HFFc6 (cell line): Measurements from ENCODE around the gene RIN2. TPM values are rescaled to one million over a fixed set of nuclear protein-coding genes. Genes with fewer than 3 reads are reported as not detected.

ENCODE experiments used
- DNase-seq: peaks from one replicate; pipeline ENCODE4 v3.0.0-alpha.2; 2018
- H3K27ac Mint-ChIP-seq: 2 replicates; pipeline ENCODE4 v1.8.0; 2020; ENCODE audit warnings: mild to moderate bottlenecking, mixed read lengths
- H3K27me3 Mint-ChIP-seq: 2 replicates; pipeline ENCODE4 v1.8.0; 2021; ENCODE audit warnings: mild to moderate bottlenecking, moderate library complexity, mixed read lengths; ENCODE audit not compliant: insufficient read depth
- H3K36me3 Mint-ChIP-seq: 2 replicates; pipeline ENCODE4 v1.8.0; 2021; ENCODE audit warnings: low read depth, mixed read lengths
- H3K4me1 Mint-ChIP-seq: 2 replicates; pipeline ENCODE4 v1.8.0; 2020; ENCODE audit warnings: low read depth, mixed read lengths
- H3K4me3 Mint-ChIP-seq: 2 replicates; pipeline ENCODE4 v1.8.0; 2020; ENCODE audit warnings: mild to moderate bottlenecking, moderate library complexity, mixed read lengths
- H3K9me3 Mint-ChIP-seq: 2 replicates; pipeline ENCODE4 v1.8.0; 2020; ENCODE audit warnings: mild to moderate bottlenecking, mixed read lengths
- total RNA-seq, 6 experiments: library from RNA; stranded (reverse); fragmentation: NEBNext Ultra II Directional; extraction: Animal tissue kit (Norgen Biotek cat#: 25700); gene quantifications; 2 replicates in 1 of 6; 3 replicates in 5 of 6; pipeline ENCODE4 v1.2.3, GENCODE V29; 2021
- TF ChIP-seq, protein P1 (sequence below): fragments of 200-600 bp; sonication (generic); IDR thresholded peaks from 2 replicates; pipeline ENCODE4 v1.5.0; 2021; ENCODE audit warnings: antibody characterized with exemption, mild to moderate bottlenecking

The RIN2 gene
- total RNA-seq, 6 experiments from 2014 or later: 41.0 to 44.0 (median 43.5) TPM

DNA sequence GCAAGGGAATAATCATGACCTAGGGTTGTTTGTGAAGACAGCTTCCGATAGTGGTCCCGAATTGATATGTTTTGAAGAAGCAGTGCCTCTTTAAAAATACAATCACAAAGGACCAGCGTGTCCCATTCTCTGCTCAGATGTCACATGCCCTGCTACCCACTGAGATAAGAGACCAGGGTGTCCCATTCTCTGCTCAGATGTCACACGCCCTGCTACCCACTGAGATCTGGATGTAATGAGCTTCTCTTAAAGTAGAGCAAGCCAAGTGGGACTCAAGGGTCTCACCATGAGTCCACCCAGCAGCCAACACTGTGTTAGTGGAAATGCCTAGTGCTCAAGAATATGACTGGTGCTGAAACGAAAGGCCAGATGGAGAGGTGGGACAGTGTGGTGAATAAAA is 22.2 kb downstream of the RIN2 start:
- TF ChIP-seq, protein P1, sequence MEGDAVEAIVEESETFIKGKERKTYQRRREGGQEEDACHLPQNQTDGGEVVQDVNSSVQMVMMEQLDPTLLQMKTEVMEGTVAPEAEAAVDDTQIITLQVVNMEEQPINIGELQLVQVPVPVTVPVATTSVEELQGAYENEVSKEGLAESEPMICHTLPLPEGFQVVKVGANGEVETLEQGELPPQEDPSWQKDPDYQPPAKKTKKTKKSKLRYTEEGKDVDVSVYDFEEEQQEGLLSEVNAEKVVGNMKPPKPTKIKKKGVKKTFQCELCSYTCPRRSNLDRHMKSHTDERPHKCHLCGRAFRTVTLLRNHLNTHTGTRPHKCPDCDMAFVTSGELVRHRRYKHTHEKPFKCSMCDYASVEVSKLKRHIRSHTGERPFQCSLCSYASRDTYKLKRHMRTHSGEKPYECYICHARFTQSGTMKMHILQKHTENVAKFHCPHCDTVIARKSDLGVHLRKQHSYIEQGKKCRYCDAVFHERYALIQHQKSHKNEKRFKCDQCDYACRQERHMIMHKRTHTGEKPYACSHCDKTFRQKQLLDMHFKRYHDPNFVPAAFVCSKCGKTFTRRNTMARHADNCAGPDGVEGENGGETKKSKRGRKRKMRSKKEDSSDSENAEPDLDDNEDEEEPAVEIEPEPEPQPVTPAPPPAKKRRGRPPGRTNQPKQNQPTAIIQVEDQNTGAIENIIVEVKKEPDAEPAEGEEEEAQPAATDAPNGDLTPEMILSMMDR: no peak
- H3K4me1 Mint-ChIP-seq: peaks cover 28% of the 10 kb centered on the region
- DNase-seq: no peak
- H3K27me3 Mint-ChIP-seq: no peaks in the 10 kb centered on the region; the same call in 1 of the 2 replicates
- no peak overlapping the region for H3K4me3 Mint-ChIP-seq
- H3K36me3 Mint-ChIP-seq: no peaks in the 10 kb centered on the region
- H3K9me3 Mint-ChIP-seq: no peaks in the 10 kb centered on the region
- H3K27ac Mint-ChIP-seq: no peak overlapping the region

DNA sequence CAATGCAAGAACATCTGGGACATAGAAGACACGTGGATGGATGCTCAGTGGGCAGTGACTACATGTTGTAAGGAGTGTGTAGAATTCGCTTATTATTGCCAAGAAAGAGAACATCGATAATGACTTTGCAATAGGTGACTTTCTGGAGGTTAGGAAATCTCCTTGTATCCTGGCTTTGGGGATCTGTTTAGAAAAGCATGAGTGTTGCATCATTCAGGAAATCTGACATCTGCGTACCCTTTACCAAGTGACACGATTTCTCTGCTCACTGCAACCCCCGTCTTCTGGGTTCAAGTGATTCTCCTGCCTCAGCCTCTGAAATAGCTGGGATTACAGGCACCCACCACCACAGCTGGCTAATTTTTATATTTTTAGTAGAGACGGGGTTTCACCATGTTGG is 23.2 kb downstream of the RIN2 start:
- no peak overlapping the region for H3K4me3 Mint-ChIP-seq

DNA sequence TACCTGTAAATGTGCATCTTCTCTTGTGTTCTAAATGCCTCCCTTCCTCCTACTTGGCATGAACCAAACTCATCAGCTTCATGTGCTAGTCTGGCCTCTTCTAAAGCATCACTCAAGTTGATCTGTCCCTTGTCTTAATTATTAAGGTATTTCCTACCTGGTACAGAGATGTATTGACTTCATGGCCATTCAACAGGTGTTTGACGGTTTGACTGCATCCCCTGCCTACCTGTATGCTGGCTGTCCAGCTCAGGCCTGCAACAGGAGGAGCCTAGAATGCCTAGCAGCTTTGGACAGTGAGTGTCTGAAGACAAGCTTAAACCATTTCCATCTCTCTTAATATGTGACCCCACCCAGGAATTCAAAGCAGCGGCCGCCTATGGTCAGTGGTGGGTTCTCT is 24.6 kb downstream of the RIN2 start:
- Mint-ChIP-seq H3K27me3 (peaks cover 3% of the 10 kb centered on the region), H3K36me3 (no peaks in the 10 kb centered on the region), H3K9me3 (no peaks in the 10 kb centered on the region), H3K4me1 (peaks cover 47% of the 10 kb centered on the region), H3K27ac (no peak overlapping the region), H3K4me3 (no peak overlapping the region)
- DNase-seq: no peak
- TF ChIP-seq, protein P1: no peak

More for the DNA sequence above, 23.2 kb downstream of the RIN2 start:
- Mint-ChIP-seq H3K9me3 (no peaks in the 10 kb centered on the region), H3K4me1 (peaks cover 38% of the 10 kb centered on the region), H3K36me3 (no peaks in the 10 kb centered on the region), H3K27ac (no peak overlapping the region), H3K27me3 (peaks cover 2% of the 10 kb centered on the region)
- no peak for DNase-seq
- TF ChIP-seq, protein P1: no peak

DNA sequence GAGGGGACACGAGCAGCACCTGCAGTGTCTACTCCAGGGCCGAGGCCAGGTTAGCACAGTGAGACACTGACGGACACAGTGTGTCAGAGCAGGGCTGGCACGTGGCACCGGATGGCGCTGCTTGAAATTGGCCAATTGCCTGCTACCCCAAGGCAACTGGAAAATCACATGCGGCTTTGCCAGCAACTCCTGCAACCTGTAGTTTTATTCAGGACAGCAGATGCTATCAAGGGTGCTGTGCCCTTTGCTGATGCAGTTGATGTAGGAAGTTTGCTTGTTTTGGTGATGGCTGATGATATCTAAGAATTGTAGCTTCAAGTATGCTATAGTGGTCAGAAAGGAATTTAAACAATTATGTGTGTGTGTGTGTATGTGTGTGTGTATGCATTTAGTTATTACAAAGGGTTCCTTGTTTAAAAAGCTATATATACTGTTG is 25.9 kb downstream of the RIN2 start:
- Mint-ChIP-seq H3K4me3 (peak overlapping the region; percentile 81), H3K36me3 (peaks cover 6% of the 10 kb centered on the region), H3K4me1 (peaks cover 49% of the 10 kb centered on the region), H3K27me3 (peaks cover 3% of the 10 kb centered on the region), H3K9me3 (peaks cover 6% of the 10 kb centered on the region), H3K27ac (peak overlapping the region; percentile 90)
- TF ChIP-seq, protein P1: no peak
- peak; percentile 86 for DNase-seq

DNA sequence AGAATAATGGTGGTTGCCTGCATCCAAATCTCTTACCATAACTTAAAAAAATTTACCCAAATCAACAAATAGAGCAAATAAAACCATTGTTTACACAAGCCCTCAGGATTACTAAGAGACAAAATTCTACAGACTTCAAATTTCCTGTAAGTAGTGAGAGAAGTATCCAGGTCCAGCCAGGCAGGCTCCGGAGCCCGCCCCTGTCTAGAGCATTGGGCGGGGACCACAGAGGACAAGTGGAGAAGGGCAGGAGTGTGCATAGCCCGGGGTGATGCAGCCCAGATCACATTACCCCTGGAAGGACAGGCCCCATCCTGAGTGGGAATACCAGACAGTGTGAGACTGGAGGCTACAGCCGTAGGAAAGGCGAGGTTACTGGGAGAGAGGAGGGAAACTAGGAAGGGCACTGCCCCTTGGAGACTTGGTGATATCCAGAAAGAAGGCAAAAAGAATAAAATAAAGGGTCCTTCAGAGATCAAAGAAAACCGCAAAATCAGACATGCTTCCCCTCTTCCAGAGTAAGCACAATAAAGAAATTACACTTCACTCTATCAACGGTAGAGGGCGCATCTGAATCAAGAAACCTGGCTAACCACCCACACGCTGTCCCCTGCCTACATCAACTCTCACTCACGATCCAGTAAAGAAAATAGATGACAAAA is 26.6 kb downstream of the RIN2 start:
- H3K27ac Mint-ChIP-seq: peak overlapping the region; percentile 90
- peak; percentile 85 for DNase-seq
- H3K4me3 Mint-ChIP-seq: peak overlapping the region; percentile 81
- H3K36me3 Mint-ChIP-seq: peaks cover 12% of the 10 kb centered on the region
- TF ChIP-seq, protein P1: peak; percentile 92
- H3K9me3 Mint-ChIP-seq: peaks cover 12% of the 10 kb centered on the region
- H3K4me1 Mint-ChIP-seq: peaks cover 55% of the 10 kb centered on the region
- peaks cover 3% of the 10 kb centered on the region for H3K27me3 Mint-ChIP-seq
